Tibial nerve (tissue), 4 donors: ENCODE measurements around the gene EXOC4.

Source experiments
- EP300 ChIP-seq, 2 donors: sonication (generic); formaldehyde crosslinking; IDR thresholded peaks; one replicate each; pipeline ENCODE4 v1.6.1; 2017; ENCODE audit warnings: antibody characterized with exemption in 2 of 2, mild to moderate bottlenecking in 1 of 2
- POLR2A ChIP-seq, 2 donors: fragments of 450-650 bp; IDR thresholded peaks; one replicate each; pipeline ENCODE4 v1.6.1; 2017; ENCODE audit warnings: antibody characterized with exemption in 2 of 2, mild to moderate bottlenecking in 2 of 2, moderate library complexity in 2 of 2
- TF ChIP-seq, protein P1 (sequence below), 5 experiments: fragments of 200-600 bp in 3 of 5; fragments of 450-650 bp in 2 of 5; sonication (generic) in 3 of 5; IDR thresholded peaks; one replicate each; pipeline ENCODE4 v1.5.1; 2016 to 2019; ENCODE audit warnings: antibody characterized with exemption in 5 of 5, mild to moderate bottlenecking in 3 of 5, moderate library complexity in 2 of 5

DNA sequence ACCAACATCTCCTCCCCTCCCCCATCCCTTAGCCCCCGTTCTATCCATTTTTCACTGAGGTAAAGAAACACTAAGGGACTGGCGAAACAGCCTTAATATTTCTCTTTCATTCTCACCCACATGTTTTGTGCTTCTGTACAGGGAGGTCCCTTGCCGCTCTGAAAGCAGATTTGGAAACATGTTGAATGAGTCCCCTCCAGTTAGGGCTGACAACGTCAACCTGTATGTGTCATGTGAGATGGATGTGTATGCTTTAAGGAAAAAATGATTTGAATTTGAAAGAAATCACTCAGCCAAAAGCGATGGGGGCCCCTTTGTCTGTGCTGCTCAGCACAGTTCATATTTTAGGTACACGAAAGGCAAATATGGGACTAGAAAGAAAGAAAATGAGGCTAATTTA, 560.0 kb downstream of the EXOC4 start:
- TF ChIP-seq, protein P1, sequence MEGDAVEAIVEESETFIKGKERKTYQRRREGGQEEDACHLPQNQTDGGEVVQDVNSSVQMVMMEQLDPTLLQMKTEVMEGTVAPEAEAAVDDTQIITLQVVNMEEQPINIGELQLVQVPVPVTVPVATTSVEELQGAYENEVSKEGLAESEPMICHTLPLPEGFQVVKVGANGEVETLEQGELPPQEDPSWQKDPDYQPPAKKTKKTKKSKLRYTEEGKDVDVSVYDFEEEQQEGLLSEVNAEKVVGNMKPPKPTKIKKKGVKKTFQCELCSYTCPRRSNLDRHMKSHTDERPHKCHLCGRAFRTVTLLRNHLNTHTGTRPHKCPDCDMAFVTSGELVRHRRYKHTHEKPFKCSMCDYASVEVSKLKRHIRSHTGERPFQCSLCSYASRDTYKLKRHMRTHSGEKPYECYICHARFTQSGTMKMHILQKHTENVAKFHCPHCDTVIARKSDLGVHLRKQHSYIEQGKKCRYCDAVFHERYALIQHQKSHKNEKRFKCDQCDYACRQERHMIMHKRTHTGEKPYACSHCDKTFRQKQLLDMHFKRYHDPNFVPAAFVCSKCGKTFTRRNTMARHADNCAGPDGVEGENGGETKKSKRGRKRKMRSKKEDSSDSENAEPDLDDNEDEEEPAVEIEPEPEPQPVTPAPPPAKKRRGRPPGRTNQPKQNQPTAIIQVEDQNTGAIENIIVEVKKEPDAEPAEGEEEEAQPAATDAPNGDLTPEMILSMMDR (IDR thresholded peaks at IDR 0.05): no peak
- TF ChIP-seq POLR2A (IDR thresholded peaks at IDR 0.05): no peak
- no peak for TF ChIP-seq EP300 (IDR thresholded peaks at IDR 0.05)
